ENCODE data around the gene POTEH.
"Not testable (repeated sequence)": the region's sequence is repeated elsewhere in the genome, so short reads cannot be mapped to it uniquely, and the experiment has no call there.

DNA sequence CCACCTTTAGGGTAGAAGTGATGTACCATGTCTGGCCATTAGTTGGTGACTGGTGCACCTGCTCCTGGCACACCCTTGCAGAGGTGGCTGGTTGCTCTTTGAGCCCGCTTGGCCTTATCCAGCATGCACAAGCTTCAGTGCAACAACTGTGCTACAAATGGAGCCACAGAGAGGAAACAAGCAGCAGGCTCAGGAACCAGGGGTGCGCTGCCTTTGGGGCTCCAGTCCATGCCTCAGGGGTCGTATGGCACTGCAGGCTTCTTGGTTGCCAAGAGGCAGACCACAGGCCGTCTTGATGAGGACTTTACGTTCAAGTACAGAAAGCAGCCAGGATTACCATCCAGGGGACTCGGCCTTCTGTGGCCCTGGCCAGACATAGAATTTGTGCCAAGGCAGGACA is 44.6 kb downstream of the POTEH start:
- TF ChIP-seq EZH2 (IDR thresholded peaks at IDR 0.05; ENCODE audit: insufficient read depth, poor library complexity, severe bottlenecking); EZH2phosphoT487 (IDR thresholded peaks at IDR 0.05; ENCODE audit: insufficient read depth, low read depth): not testable (repeated sequence)

All from GM23248 (cell line).